ENCODE results near the gene HLA-E. TPM values are rescaled to one million over a fixed set of nuclear protein-coding genes. Genes with fewer than 3 reads are reported as not detected.

HLA-E gene
- total RNA-seq, 1 experiment from 2014 or later: 131 TPM

DNA sequence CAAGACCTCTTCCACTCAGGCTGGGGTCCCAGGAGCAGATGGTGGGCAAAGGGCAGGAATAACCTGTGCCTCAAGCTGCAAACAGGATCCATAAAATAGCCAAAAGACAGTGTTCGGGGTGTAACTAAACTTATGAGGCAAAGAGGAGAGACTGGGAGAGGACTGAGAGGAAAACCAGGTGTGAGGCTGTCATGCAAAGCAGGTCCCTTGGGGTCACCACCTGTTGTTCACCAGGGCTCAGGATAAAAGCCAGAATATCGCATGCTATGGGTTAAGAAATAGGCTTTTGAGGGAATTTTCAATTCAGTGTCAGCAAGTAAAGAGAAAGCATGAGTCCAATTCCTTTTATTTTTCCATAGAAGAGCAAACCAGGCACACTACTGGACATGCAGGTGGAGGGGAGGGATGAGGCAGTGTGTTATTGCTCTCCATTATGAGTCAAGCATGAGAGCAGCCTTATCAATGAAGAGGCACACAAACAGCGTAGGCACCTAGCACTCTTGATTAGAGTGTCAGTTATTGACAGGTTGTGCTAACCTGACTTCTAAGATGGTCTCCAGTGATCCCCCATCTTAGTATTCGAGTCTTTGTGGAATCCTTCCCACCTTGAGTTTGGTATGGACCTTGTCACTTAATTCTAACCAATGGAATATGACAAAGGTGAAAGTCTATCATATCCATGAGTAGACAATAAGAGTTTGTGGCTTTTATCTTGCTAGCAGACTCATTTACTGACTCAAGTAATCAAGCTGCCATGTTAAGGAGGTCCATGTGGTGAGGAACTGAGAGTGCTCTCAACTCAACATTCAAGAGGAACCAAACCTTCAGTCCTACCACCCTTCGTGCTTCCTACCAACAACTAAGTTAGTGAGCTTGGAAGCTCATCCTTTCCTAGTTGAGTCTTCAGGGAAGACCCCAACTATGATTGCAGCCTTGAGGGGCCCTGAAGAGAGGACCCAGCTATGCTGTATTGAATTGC, 18.8 kb downstream of the HLA-E start:
- H3K4me1 ChIP-seq (ENCODE audit: insufficient read depth, low read length): 0 out of 2 replicates have a peak, but pooled peaks cover 7% of the 10 kb centered on the region
- CTCF ChIA-PET: no interaction called here
- no peak for TF ChIP-seq EZH2phosphoT487 (IDR thresholded peaks at IDR 0.05; ENCODE audit: borderline replicate concordance, low read length)
- TF ChIP-seq, protein P1, sequence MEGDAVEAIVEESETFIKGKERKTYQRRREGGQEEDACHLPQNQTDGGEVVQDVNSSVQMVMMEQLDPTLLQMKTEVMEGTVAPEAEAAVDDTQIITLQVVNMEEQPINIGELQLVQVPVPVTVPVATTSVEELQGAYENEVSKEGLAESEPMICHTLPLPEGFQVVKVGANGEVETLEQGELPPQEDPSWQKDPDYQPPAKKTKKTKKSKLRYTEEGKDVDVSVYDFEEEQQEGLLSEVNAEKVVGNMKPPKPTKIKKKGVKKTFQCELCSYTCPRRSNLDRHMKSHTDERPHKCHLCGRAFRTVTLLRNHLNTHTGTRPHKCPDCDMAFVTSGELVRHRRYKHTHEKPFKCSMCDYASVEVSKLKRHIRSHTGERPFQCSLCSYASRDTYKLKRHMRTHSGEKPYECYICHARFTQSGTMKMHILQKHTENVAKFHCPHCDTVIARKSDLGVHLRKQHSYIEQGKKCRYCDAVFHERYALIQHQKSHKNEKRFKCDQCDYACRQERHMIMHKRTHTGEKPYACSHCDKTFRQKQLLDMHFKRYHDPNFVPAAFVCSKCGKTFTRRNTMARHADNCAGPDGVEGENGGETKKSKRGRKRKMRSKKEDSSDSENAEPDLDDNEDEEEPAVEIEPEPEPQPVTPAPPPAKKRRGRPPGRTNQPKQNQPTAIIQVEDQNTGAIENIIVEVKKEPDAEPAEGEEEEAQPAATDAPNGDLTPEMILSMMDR (conservative IDR thresholded peaks at IDR 0.05; ENCODE audit: low read depth, low read length): no peak
- no peak for TF ChIP-seq EZH2 (IDR thresholded peaks at IDR 0.05; ENCODE audit: low read length, unreplicated experiment)
- intact Hi-C loops (cut with micrococcal nuclease): no loop called here
- no peak overlapping the region for H3K27ac ChIP-seq (ENCODE audit: low read length)
- no peaks in the 10 kb centered on the region for H3K9me3 ChIP-seq (ENCODE audit: low read length)
- H3K9me2 ChIP-seq (replicated peaks; ENCODE audit: low read length): no peaks in the 10 kb centered on the region
- no TSS peak for BruUV-seq (replicated peaks)
- no peaks in the 10 kb centered on the region for H3K36me3 ChIP-seq (ENCODE audit: low read depth, low read length)
- H3K9ac ChIP-seq (ENCODE audit: low read length): no peak overlapping the region
- DNase-seq (no peak), ATAC-seq (no peak)
- H3K4me3 ChIP-seq (ENCODE audit: low read length): no peak overlapping the region
- no peak overlapping the region for H2AFZ ChIP-seq (ENCODE audit: low read length)
- no peaks in the 10 kb centered on the region for H3K27me3 ChIP-seq (ENCODE audit: low read length)
- no peaks in the 10 kb centered on the region for H4K20me1 ChIP-seq (ENCODE audit: low read length)
- no peak overlapping the region for H3K4me2 ChIP-seq (ENCODE audit: low read length)
- no peaks in the 10 kb centered on the region for H3K79me2 ChIP-seq (ENCODE audit: low read length)
- no peaks in the 10 kb centered on the region for H3F3A ChIP-seq (ENCODE audit: low read length, unreplicated experiment)
- POLR2A ChIA-PET (ENCODE audit: unreplicated experiment): no interaction called here

- Histone ChIP-seq H3K4me3 (ENCODE audit: low read length) (no peak overlapping the region), H3K36me3 (ENCODE audit: low read depth, low read length) (no peaks in the 10 kb centered on the region), H3K79me2 (ENCODE audit: low read length) (no peaks in the 10 kb centered on the region), H3K9me2 (replicated peaks; ENCODE audit: low read length) (no peaks in the 10 kb centered on the region), H3K4me2 (ENCODE audit: low read length) (no peak overlapping the region), H2AFZ (ENCODE audit: low read length) (peak overlapping the region; percentile 40; the same call in 1 of the 2 replicates), H3F3A (ENCODE audit: low read length, unreplicated experiment) (no peaks in the 10 kb centered on the region), H3K9me3 (ENCODE audit: low read length) (no peaks in the 10 kb centered on the region), H4K20me1 (ENCODE audit: low read length) (no peaks in the 10 kb centered on the region), H3K9ac (ENCODE audit: low read length) (no peak overlapping the region), H3K27ac (ENCODE audit: low read length) (no peak overlapping the region), H3K4me1 (ENCODE audit: insufficient read depth, low read length) (0 out of 2 replicates have a peak, but pooled peaks cover 7% of the 10 kb centered on the region), H3K27me3 (ENCODE audit: low read length) (no peaks in the 10 kb centered on the region)
- ATAC-seq: no peak
- peak; percentile 25 for DNase-seq
- intact Hi-C loops (cut with micrococcal nuclease): no loop called here
- ChIA-PET POLR2A (ENCODE audit: unreplicated experiment) (interaction anchor here (0.7 kb wide), 1 partner anchor 12 kb away, joined by 3 read pairs; no protein-coding TSS in a partner anchor), CTCF (no interaction called here)
- no TSS peak for BruUV-seq (replicated peaks)
- TF ChIP-seq EZH2phosphoT487 (IDR thresholded peaks at IDR 0.05; ENCODE audit: borderline replicate concordance, low read length): no peak
- TF ChIP-seq, protein P1 (conservative IDR thresholded peaks at IDR 0.05; ENCODE audit: low read depth, low read length): no peak
- no peak for TF ChIP-seq EZH2 (IDR thresholded peaks at IDR 0.05; ENCODE audit: low read length, unreplicated experiment)
Measured at GRCh38 chr6:30508890-30509736, 19.8 kb downstream of the HLA-E start.

All from PC-3 (cell line).